Measurements from ENCODE around the gene SWT1.

Gene SWT1

GRCh38 chr1:185291652-185292051 lies 134.7 kb downstream of the SWT1 start:
- Mint-ChIP-seq H3K27me3 (ENCODE audit: low read depth, poor library complexity) (no peaks in the 10 kb centered on the region), H3K36me3 (ENCODE audit: low read depth) (peaks cover 42% of the 10 kb centered on the region), H3K4me3 (no peak overlapping the region), H3K27ac (peak overlapping the region; percentile 40), H3K9me3 (no peaks in the 10 kb centered on the region), H3K4me1 (no peaks in the 10 kb centered on the region)
- no peak for TF ChIP-seq CTCF (IDR thresholded peaks at IDR 0.05)
- DNase-seq = no peak

- no peak for TF ChIP-seq CTCF (IDR thresholded peaks at IDR 0.05)
- Mint-ChIP-seq H3K27me3 (ENCODE audit: low read depth, poor library complexity) (no peaks in the 10 kb centered on the region), H3K4me3 (no peak overlapping the region), H3K36me3 (ENCODE audit: low read depth) (peaks cover 44% of the 10 kb centered on the region), H3K27ac (peak overlapping the region; percentile 40), H3K9me3 (no peaks in the 10 kb centered on the region), H3K4me1 (no peaks in the 10 kb centered on the region)
- DNase-seq = no peak
Measured at GRCh38 chr1:185292237-185292636, 135.3 kb downstream of the SWT1 start.

GRCh38 chr1:185293967-185294542 lies 137.1 kb downstream of the SWT1 start:
- no peaks in the 10 kb centered on the region for H3K27me3 Mint-ChIP-seq (ENCODE audit: low read depth, poor library complexity)
- TF ChIP-seq CTCF (IDR thresholded peaks at IDR 0.05) = no peak
- H3K36me3 Mint-ChIP-seq (ENCODE audit: low read depth) = peaks cover 59% of the 10 kb centered on the region
- H3K4me1 Mint-ChIP-seq = no peaks in the 10 kb centered on the region
- no peak overlapping the region for H3K4me3 Mint-ChIP-seq
- H3K27ac Mint-ChIP-seq = peak overlapping the region; percentile 87
- no peaks in the 10 kb centered on the region for H3K9me3 Mint-ChIP-seq
- DNase-seq = no peak

- TF ChIP-seq CTCF (IDR thresholded peaks at IDR 0.05) = no peak
- Mint-ChIP-seq H3K27ac (no peak overlapping the region), H3K36me3 (ENCODE audit: low read depth) (peaks cover 57% of the 10 kb centered on the region), H3K9me3 (no peaks in the 10 kb centered on the region), H3K27me3 (ENCODE audit: low read depth, poor library complexity) (no peaks in the 10 kb centered on the region), H3K4me3 (no peak overlapping the region), H3K4me1 (no peaks in the 10 kb centered on the region)
- no peak for DNase-seq
Measured at GRCh38 chr1:185295091-185295490, 138.1 kb downstream of the SWT1 start.

- H3K36me3 Mint-ChIP-seq (ENCODE audit: low read depth) = peaks cover 72% of the 10 kb centered on the region
- H3K27ac Mint-ChIP-seq = no peak overlapping the region
- H3K4me3 Mint-ChIP-seq = no peak overlapping the region
Measured at GRCh38 chr1:185297982-185298381, 141.0 kb downstream of the SWT1 start.

More at GRCh38 chr1:185297982-185298381, 141.0 kb downstream of the SWT1 start:
- DNase-seq = no peak
- Mint-ChIP-seq H3K9me3 (no peaks in the 10 kb centered on the region), H3K27me3 (ENCODE audit: low read depth, poor library complexity) (no peaks in the 10 kb centered on the region), H3K4me1 (no peaks in the 10 kb centered on the region)
- TF ChIP-seq CTCF (IDR thresholded peaks at IDR 0.05) = no peak
